GM12872 (cell line): ENCODE data around the gene ADAMTSL1.

ENCODE experiments used
- TF ChIP-seq, protein P1 (sequence below): IDR thresholded peaks from 3 replicates; pipeline ENCODE4 v1.5.1; 2011; ENCODE audit warnings: low read depth, mild to moderate bottlenecking, low read length, moderate library complexity; ENCODE audit not compliant: insufficient read depth

ADAMTSL1 gene

DNA sequence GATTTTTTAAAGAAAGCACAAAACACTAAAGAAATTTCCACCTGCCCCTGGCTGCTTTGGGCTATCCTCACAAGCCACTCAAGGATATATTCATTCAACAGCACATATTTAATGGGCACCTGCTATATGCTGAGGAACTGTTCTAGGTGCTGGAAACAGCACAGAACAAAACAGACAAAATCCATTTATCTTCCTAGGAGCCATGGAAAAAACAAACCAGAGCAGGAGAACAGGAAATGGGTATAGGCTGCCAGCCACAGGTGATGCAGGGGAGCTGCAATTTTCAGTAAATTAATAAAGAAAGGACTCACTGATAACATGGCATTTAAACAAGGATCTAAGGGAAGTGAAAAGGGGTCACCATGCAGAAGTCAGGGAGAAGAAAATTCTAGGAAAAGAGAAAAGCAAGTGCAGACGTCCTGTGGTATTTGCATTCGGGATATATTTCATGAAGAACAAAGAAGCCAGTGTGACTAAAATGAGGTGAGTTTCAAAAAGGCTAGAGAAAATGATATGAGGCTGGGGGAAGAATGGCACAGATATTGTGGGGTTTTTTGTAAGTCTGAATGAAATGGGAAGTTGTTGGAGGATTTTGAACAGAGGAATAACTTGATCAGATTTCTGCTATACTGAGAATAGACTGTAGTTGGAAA lies 152.2 kb downstream of the ADAMTSL1 start:
- TF ChIP-seq, protein P1, sequence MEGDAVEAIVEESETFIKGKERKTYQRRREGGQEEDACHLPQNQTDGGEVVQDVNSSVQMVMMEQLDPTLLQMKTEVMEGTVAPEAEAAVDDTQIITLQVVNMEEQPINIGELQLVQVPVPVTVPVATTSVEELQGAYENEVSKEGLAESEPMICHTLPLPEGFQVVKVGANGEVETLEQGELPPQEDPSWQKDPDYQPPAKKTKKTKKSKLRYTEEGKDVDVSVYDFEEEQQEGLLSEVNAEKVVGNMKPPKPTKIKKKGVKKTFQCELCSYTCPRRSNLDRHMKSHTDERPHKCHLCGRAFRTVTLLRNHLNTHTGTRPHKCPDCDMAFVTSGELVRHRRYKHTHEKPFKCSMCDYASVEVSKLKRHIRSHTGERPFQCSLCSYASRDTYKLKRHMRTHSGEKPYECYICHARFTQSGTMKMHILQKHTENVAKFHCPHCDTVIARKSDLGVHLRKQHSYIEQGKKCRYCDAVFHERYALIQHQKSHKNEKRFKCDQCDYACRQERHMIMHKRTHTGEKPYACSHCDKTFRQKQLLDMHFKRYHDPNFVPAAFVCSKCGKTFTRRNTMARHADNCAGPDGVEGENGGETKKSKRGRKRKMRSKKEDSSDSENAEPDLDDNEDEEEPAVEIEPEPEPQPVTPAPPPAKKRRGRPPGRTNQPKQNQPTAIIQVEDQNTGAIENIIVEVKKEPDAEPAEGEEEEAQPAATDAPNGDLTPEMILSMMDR: no peak

DNA sequence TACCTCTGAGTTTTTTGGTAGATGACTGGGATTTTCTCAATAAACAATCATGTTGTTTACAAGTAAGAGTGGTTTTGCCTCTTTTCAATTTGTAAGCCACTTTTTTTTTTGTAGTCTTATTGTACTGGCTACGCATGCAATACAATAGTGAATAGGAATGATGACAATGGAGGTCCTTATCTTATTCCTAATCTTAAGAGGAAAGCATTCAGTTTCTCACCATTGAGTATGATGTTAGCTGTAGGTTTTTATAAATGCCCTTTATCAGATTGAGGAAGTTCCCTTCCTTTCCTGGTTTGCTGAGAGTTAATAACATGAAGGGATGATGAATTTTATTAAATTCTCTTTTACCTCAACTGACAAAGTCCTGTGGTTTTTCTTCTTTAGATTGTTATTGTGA lies 155.2 kb downstream of the ADAMTSL1 start:
- TF ChIP-seq, protein P1: no peak

DNA sequence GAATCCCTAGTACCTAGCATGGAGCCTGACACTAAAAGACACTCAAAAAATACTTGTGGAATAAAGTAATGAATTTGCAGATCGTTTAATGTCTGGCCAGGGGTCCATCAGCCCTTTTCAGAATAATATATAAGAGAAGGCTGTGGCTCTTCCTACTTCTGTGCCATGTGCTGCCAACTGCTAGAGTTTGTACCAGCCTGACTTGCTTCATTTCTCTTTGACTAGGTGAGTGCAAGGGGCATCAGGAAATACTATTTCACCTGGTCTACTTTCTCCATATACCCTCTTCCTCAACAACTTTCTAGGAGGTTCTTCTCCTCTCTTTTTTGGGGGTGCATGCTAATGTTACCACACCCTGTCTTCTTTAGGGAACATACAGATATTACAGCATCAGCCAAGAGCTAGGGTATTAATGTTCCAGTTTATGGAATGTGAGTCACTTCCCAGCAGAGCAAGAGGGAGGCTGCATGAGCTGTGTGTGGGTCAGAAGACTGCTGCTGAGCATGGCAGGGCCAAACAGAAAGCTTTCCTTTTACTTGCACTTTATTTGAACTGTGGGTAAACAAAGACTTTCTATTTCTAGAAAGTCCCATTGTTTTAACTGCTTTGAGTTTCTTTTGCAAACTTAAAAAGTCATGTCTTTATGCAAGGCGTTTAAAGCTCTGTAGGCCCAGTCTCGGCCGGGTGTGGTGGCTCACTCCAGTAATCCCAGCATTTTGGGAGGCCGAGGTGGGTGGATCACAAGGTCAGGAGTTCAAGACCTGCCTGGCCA lies 158.9 kb downstream of the ADAMTSL1 start:
- TF ChIP-seq, protein P1: no peak

DNA sequence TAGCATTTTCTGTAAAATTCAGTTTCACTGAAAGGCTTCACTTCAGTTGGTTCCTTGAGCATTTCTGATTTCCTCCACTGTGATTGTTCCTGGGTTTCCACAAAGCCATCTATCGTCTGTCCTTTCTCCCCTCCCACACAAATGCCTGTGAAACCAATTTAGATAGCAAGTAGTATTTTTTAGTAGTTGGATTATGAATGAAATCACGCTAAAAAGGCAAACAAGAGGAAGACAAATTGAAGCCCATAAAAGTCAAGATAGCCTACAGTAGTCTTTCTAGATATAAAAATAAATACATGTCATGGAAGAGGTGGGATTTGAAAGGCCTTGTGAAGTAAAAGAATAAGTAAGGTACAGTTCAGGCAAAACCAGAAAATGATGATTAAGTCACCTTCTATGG lies 162.8 kb downstream of the ADAMTSL1 start:
- TF ChIP-seq, protein P1: no peak

DNA sequence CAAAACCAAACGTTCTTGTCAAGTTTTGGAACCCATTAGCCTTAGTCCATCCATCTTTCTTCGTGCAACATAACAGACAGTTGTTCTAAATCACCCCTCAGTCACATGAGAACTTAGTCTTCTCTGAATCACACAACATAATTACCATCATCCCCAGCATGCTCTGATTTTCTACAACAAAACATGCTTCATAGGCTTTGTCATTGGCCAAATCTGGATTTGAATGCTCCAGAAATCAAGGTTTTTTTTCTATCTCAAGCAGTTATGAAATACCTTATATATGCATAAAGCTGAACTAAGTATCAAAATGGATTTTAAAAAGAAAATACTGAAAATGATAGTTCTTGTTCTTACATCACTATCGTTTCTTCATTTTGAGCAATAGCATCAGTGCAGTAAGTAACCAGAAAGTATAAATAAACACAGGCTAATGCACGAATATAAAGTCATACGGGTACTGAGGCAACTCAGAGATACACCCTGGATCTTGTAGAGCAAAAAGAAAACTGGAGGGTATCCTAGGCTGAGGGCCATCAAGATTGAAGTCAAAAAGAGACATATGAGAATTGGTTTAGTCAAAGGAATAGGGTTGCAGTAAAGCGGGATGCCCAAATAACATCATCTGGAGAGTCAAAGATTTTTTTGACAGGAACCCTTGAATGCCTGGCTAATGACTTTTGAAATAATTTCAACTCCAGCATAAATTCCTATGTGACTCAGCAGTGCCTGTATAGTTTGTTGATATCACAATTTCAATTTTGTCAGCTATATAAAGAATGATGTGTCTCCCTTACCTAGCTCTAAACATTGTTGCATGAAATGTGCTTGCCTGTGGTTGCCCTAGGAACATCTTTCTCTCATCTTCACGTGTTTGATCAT lies 164.7 kb downstream of the ADAMTSL1 start:
- TF ChIP-seq, protein P1: no peak

DNA sequence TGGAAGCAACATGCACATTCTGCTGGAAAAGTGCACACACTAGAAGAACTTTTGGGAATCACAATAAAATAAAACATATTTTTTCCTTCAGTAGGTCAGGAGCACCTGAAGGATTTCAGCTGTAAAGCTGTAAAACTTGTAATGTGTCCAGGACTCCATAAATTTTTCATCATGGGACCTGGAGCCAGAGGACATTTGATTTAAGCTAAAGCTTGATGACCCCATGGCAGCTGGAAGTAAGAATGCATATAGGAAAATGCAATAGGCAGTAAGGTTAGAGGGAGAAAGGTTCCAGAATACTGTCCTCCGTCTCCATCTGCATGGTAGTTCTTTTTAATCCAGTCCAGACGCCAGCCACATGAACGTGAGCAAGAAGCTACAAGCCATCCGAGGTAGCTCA lies 166.0 kb downstream of the ADAMTSL1 start:
- TF ChIP-seq, protein P1: no peak
